Trophoblast cell (in vitro differentiated cells and primary cell): ENCODE results near the gene RAI1.

Source experiments
- DNase-seq, 2 donors: peaks; one replicate each; pipeline ENCODE4 v3.0.0-alpha.2; 2016
- H2AFZ ChIP-seq: 2 replicates; pipeline ENCODE4 v1.6.1; 2013; ENCODE audit warnings: low read length, moderate library complexity, mild to moderate bottlenecking; ENCODE audit not compliant: insufficient read depth, poor library complexity
- H2AK5ac ChIP-seq: 2 replicates; pipeline ENCODE4 v1.6.1; 2013; ENCODE audit warnings: mild to moderate bottlenecking, low read length
- H2BK120ac ChIP-seq: 2 replicates; pipeline ENCODE4 v1.6.1; 2013; ENCODE audit warnings: low read length, mild to moderate bottlenecking, moderate library complexity; ENCODE audit not compliant: insufficient read depth, poor library complexity
- H2BK12ac ChIP-seq: 2 replicates; pipeline ENCODE4 v1.6.1; 2013; ENCODE audit warnings: mild to moderate bottlenecking, low read length, moderate library complexity
- H2BK5ac ChIP-seq: 2 replicates; pipeline ENCODE4 v1.6.1; 2013; ENCODE audit warnings: low read length, low read depth, moderate library complexity, mild to moderate bottlenecking; ENCODE audit not compliant: poor library complexity
- H3K14ac ChIP-seq: 2 replicates; pipeline ENCODE4 v1.6.1; 2013; ENCODE audit warnings: mild to moderate bottlenecking, low read length
- H3K18ac ChIP-seq: 2 replicates; pipeline ENCODE4 v1.6.1; 2013; ENCODE audit warnings: mild to moderate bottlenecking, low read length
- H3K23ac ChIP-seq: 2 replicates; pipeline ENCODE4 v1.6.1; 2013; ENCODE audit warnings: low read length
- H3K27ac ChIP-seq: 2 replicates; pipeline ENCODE4 v1.5.1; 2013; ENCODE audit warnings: low read depth, mild to moderate bottlenecking, inconsistent platforms, low read length, moderate library complexity
- H3K27me3 ChIP-seq: 2 replicates; pipeline ENCODE4 v1.6.1; 2013; ENCODE audit warnings: inconsistent platforms, mild to moderate bottlenecking, low read length, moderate library complexity; ENCODE audit not compliant: insufficient read depth
- H3K36me3 ChIP-seq, 2 experiments: 1 replicate in 1 of 2; 2 replicates in 1 of 2; pipeline ENCODE4 v1.6.1; 2013; ENCODE audit warnings: low read length in 2 of 2, mild to moderate bottlenecking in 2 of 2, moderate library complexity in 1 of 2; ENCODE audit not compliant: insufficient read depth in 2 of 2, control insufficient read depth in 1 of 2
- H3K4ac ChIP-seq: 2 replicates; pipeline ENCODE4 v1.6.1; 2013; ENCODE audit warnings: low read depth, mild to moderate bottlenecking, low read length, moderate library complexity
- H3K4me1 ChIP-seq, 2 experiments: 1 replicate in 1 of 2; 2 replicates in 1 of 2; pipeline ENCODE4 v1.6.1; 2013; ENCODE audit warnings: low read length in 2 of 2, mild to moderate bottlenecking in 2 of 2, moderate library complexity in 1 of 2; ENCODE audit not compliant: insufficient read depth in 2 of 2, control insufficient read depth in 1 of 2
- H3K4me2 ChIP-seq: 2 replicates; pipeline ENCODE4 v1.6.1; 2013; ENCODE audit warnings: inconsistent platforms, mild to moderate bottlenecking, low read length, moderate library complexity
- H3K4me3 ChIP-seq: 2 replicates; pipeline ENCODE4 v1.5.1; 2013; ENCODE audit warnings: mild to moderate bottlenecking, low read depth, low read length, inconsistent platforms
- H3K79me1 ChIP-seq: one replicate; pipeline ENCODE4 v1.6.1; 2013; ENCODE audit warnings: low read length
- H3K79me2 ChIP-seq: 2 replicates; pipeline ENCODE4 v1.6.1; 2013; ENCODE audit warnings: low read length, mild to moderate bottlenecking; ENCODE audit not compliant: control insufficient read depth, insufficient read depth, poor library complexity
- H3K9ac ChIP-seq: 2 replicates; pipeline ENCODE4 v1.6.1; 2013; ENCODE audit warnings: mild to moderate bottlenecking, low read length
- H3K9me3 ChIP-seq: 2 replicates; pipeline ENCODE4 v1.6.1; 2013; ENCODE audit warnings: low read depth, mild to moderate bottlenecking, control low read depth, inconsistent platforms, low read length; ENCODE audit not compliant: insufficient read depth
- H4K12ac ChIP-seq: 2 replicates; pipeline ENCODE4 v1.6.1; 2013; ENCODE audit warnings: low read depth, mild to moderate bottlenecking, low read length, moderate library complexity
- H4K8ac ChIP-seq: 2 replicates; pipeline ENCODE4 v1.6.1; 2013; ENCODE audit warnings: low read depth, mild to moderate bottlenecking, low read length, moderate library complexity
- H4K91ac ChIP-seq: one replicate; pipeline ENCODE4 v1.6.1; 2013; ENCODE audit warnings: low read depth, mild to moderate bottlenecking, low read length, moderate library complexity
- WGBS: extraction: QIAGEN DNeasy Blood & Tissue Kit; methylation state at CpG from one replicate; pipeline ENCODE4 v1.1.7; 2013; ENCODE audit warnings: missing lambda C conversion rate; ENCODE audit not compliant: insufficient read length, insufficient coverage; ENCODE audit errors: extremely low coverage; 5-methylcytosine and 5-hydroxymethylcytosine counted together

Gene RAI1

DNA sequence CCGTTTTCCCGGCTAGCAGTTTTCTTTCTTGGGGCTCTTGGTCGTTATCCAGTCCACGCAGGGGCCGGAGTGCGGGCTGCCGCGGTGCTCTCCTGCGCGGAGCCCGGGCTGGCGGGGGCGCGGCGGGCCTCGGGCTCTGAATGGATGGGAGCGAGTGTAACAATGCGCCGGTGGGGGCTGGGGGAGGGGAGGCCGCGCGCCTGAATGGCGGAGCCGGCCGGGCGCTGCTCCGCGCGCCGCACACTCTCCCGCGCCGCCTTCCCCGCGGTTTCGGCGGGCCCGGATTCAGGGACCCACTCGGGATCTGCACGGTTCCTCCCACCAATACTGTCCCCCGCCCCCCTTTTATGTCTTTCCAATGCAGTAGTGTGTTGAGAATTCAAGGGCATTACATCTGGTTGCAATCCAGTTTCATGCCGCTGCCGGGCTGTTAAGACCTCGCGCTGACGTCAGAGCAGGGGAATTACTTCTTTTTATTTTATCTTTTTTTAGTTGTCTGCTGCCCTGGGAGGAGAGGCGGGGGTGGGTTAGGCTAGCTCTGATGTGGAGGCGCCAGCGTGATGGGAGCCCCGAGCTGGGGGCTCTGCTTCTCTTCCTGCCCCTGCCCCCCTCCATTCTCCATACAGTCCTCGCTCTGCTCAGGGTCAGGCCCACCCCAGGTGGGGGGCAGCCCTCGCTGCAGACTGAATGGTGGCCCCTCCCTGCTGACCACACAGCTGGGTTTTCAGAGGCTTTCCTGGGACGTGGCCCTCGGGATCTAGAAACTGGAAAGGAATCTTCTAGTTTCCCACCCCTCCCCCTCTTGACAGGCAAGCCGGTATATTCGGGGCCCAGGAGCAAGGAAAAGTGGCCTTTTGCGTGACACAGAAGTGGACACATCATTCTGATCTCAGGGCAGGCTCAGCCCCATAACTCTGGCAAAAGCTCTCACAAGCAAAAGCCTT is 1.8 kb downstream of the RAI1 start:
- Histone ChIP-seq H3K14ac (peak overlapping the region; percentile 99), H3K4me3 (peak overlapping the region; percentile 80), H3K36me3 (no peaks in the 10 kb centered on the region), H3K27ac (peak overlapping the region; percentile 84), H3K9me3 (no peaks in the 10 kb centered on the region), H3K27me3 (no peaks in the 10 kb centered on the region), H2AFZ (peak overlapping the region; percentile 91), H2BK12ac (peak overlapping the region; percentile 72), H3K79me2 (peaks cover 35% of the 10 kb centered on the region), H2BK120ac (peak overlapping the region; percentile 96), H4K91ac (peak overlapping the region; percentile 99), H3K4me1 (peaks cover 31 to 37% of the 10 kb centered on the region in 2 experiments), H3K23ac (no peak overlapping the region), H4K8ac (peak overlapping the region; percentile 94), H3K18ac (peak overlapping the region; percentile 99), H3K4ac (peak overlapping the region; percentile 99), H3K79me1 (peaks cover 32% of the 10 kb centered on the region), H2BK5ac (peak overlapping the region; percentile 96), H3K4me2 (peak overlapping the region; percentile 72), H4K12ac (peak overlapping the region; percentile 98), H2AK5ac (peak overlapping the region; percentile 99), H3K9ac (peak overlapping the region; percentile 89)
- WGBS: no CpG with 5 or more reads among the region's 57 CpGs
- DNase-seq: peak; percentile 48 to 66

DNA sequence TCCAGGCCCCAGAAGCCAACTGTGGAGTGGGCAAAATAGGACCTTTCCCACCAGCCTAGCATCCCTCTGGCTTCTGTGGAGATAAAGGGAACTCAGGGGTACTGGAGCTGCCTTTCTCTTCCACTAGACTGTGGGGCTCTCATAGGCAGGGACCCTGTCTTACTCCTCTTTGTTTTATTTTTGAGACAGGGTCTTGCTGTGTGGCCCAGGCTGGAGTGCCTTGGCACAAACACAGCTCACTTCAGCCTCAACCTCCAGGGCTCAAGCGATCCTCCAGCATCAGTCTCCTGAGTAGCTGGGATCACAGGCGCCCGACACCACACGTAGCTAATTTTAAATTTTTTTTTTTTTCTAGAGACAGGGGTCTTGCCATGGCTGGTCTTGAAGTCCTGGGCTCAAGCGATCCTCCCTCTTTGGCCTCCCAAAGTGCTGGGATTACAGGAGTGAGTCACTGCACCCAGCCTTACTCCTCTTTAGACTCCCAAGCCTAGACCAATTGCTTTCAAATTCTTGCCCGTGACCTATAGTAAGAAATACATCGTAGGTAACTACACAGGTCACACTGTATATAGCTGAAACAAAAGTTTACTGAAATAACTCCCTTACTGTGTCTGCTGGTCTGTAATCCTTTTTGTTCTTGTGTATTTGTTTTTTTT is 2.6 kb downstream of the RAI1 start:
- Histone ChIP-seq H3K9ac (no peak overlapping the region), H3K79me1 (peaks cover 32% of the 10 kb centered on the region), H2BK5ac (peak overlapping the region; percentile 96), H3K79me2 (peaks cover 35% of the 10 kb centered on the region), H2AFZ (no peak overlapping the region), H3K36me3 (no peaks in the 10 kb centered on the region), H2BK120ac (peak overlapping the region; percentile 70), H3K18ac (peak overlapping the region; percentile 93), H3K4me1 (peaks cover 31 to 37% of the 10 kb centered on the region in 2 experiments), H3K14ac (peak overlapping the region; percentile 72), H2AK5ac (peak overlapping the region; percentile 89), H3K4me2 (peak overlapping the region; percentile 72), H3K4ac (peak overlapping the region; percentile 99), H3K27me3 (no peaks in the 10 kb centered on the region), H2BK12ac (peak overlapping the region; percentile 33), H3K9me3 (no peaks in the 10 kb centered on the region), H3K27ac (peak overlapping the region; percentile 67), H3K23ac (no peak overlapping the region), H3K4me3 (no peak overlapping the region), H4K8ac (peak overlapping the region; percentile 94), H4K12ac (no peak overlapping the region), H4K91ac (peak overlapping the region; percentile 72)
- WGBS: no CpG with 5 or more reads among the region's 7 CpGs
- DNase-seq: no peak

DNA sequence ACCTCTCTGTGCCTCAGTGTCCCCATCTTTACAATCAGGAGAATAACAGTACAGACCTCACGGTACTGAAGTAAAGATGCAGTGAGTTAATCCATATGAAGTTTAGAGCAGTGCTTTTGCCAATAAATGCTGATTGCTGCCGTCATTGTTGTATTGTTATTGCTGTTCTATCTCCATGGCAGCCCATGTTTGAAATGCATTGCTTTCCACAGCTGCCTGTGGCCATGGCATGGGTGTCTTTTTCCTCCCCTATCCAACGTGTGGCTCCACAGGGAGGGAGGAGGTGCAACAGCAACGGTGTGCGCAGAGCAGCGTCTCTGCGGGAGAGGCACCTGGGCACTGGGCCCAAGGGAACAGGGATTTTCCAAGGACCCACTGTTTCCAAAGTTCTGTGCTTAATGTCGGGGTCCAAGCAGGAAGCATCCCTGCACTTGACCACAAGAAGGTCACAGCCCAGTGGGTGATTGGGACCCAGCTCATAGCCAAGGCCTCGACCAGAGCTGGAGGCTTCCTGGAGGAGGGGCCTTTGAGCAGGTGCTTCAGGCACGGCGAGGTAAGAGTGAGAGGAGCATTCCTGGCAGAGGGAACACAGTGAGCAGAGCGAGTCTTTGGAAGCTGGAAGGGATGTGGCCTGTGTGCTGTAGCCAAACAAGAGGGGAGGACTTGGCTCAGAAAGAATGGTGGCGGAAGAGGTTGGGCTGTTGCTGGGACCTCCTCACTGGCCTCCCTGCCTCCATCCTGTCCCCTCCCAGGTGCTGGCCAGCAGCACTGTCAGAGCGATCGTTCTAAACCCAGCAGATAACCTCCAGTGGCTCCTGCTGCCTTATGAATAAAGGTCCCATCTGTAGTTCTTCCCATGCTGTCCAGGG is 3.9 kb downstream of the RAI1 start:
- Histone ChIP-seq H3K4me1 (peaks cover 31 to 37% of the 10 kb centered on the region in 2 experiments), H3K9me3 (no peaks in the 10 kb centered on the region), H3K4me2 (peak overlapping the region; percentile 55), H4K12ac (no peak overlapping the region), H2BK12ac (peak overlapping the region; percentile 19), H3K27ac (peak overlapping the region; percentile 96), H2BK5ac (no peak overlapping the region), H3K27me3 (no peaks in the 10 kb centered on the region), H3K4me3 (peak overlapping the region; percentile 35), H3K79me1 (peaks cover 32% of the 10 kb centered on the region), H3K14ac (peak overlapping the region; percentile 8), H2AK5ac (peak overlapping the region; percentile 30), H4K8ac (no peak overlapping the region), H3K36me3 (no peaks in the 10 kb centered on the region), H3K23ac (no peak overlapping the region), H4K91ac (no peak overlapping the region), H2AFZ (no peak overlapping the region), H3K79me2 (peaks cover 35% of the 10 kb centered on the region), H3K4ac (peak overlapping the region; percentile 5), H3K9ac (no peak overlapping the region), H3K18ac (peak overlapping the region; percentile 26), H2BK120ac (no peak overlapping the region)
- peak in 1 of 2 donors; percentile 35 for DNase-seq
- no CpG with 5 or more reads among the region's 15 CpGs for WGBS
